H1 (cell line): ENCODE results near the gene HIVEP3. TPM values are rescaled to one million over a fixed set of nuclear protein-coding genes. Genes with fewer than 3 reads are reported as not detected.

ENCODE experiments used
- CTCF ChIA-PET: fragments of 300-600 bp; sonication (Branson Sonifier 250); formaldehyde crosslinking; loops from one replicate; lab custom pipeline; 2021; ENCODE audit not compliant: partially characterized antibody; lab: Charles Lee
- POLR2A ChIA-PET: fragments of 300-600 bp; sonication (Branson Sonifier 250); formaldehyde crosslinking; loops from one replicate; lab custom pipeline; 2021; ENCODE audit warnings: inconsistent platforms; ENCODE audit not compliant: partially characterized antibody; lab: Charles Lee
- DNase-seq, 2 experiments: peaks; one replicate each; pipeline versions ENCODE4 v3.0.0 to v3.0.0-alpha.2; 2010 to 2022; ENCODE audit warnings: low spot score in 2 of 2, low read depth in 1 of 2, mixed read lengths in 1 of 2
- FAIRE-seq: peaks from 2 replicates; lab custom pipeline; 2011; peaks lifted over from hg19 to GRCh38; lab: Jason Lieb, UNC
- H2AFZ ChIP-seq: 2 replicates; pipeline ENCODE4 v1.8.1; 2012; ENCODE audit warnings: low read length, inconsistent platforms
- H2AK5ac ChIP-seq: 2 replicates; pipeline ENCODE4 v1.6.1; 2013; ENCODE audit warnings: low read depth, low read length
- H2BK120ac ChIP-seq: replicated peaks from 2 replicates; pipeline ENCODE3; 2013; ENCODE audit warnings: low read depth, low read length, inconsistent platforms
- H2BK12ac ChIP-seq: 2 replicates; pipeline ENCODE4 v1.6.1; 2013; ENCODE audit warnings: low read depth, low read length
- H2BK15ac ChIP-seq: 2 replicates; pipeline ENCODE4 v1.6.1; 2013; ENCODE audit warnings: low read length
- H2BK20ac ChIP-seq: 2 replicates; pipeline ENCODE4 v1.6.1; 2013; ENCODE audit warnings: low read length
- H2BK5ac ChIP-seq: 2 replicates; pipeline ENCODE4 v1.6.1; 2013; ENCODE audit warnings: low read depth, low read length
- H3K14ac ChIP-seq: 2 replicates; pipeline ENCODE4 v1.6.1; 2013; ENCODE audit warnings: inconsistent platforms; ENCODE audit not compliant: insufficient read length
- H3K18ac ChIP-seq: 2 replicates; pipeline ENCODE4 v1.6.1; 2013; ENCODE audit warnings: low read length; ENCODE audit errors: extremely low read depth
- H3K23ac ChIP-seq: 2 replicates; pipeline ENCODE4 v1.6.1; 2013; ENCODE audit warnings: inconsistent platforms; ENCODE audit not compliant: insufficient read length
- H3K23me2 ChIP-seq: 2 replicates; pipeline ENCODE4 v1.6.1; 2013; ENCODE audit warnings: low read depth, low read length
- H3K27ac ChIP-seq: 2 replicates; pipeline ENCODE4 v1.6.1; 2011; ENCODE audit warnings: low read depth, low read length, inconsistent platforms
- H3K27me3 ChIP-seq, 4 experiments: replicated peaks in 1 of 4; 1 replicate in 1 of 4; 2 replicates in 3 of 4; pipeline versions ENCODE4 v1.6.1 to v1.8.1; 2011 to 2013; ENCODE audit warnings: low read length in 3 of 4, mild to moderate bottlenecking in 3 of 4, inconsistent platforms in 2 of 4, mixed read lengths in 2 of 4, moderate library complexity in 1 of 4; ENCODE audit not compliant: control insufficient read depth in 3 of 4, insufficient read depth in 3 of 4; ENCODE audit errors: extremely low read depth in 1 of 4
- H3K36me3 ChIP-seq, 4 experiments: 2 replicates each; pipeline versions ENCODE4 v1.6.1 to v1.8.1; 2011 to 2013; ENCODE audit warnings: mild to moderate bottlenecking in 4 of 4, low read length in 3 of 4, moderate library complexity in 2 of 4, control low read depth in 1 of 4, inconsistent platforms in 1 of 4; ENCODE audit not compliant: insufficient read depth in 4 of 4, control insufficient read depth in 2 of 4
- H3K4ac ChIP-seq: replicated peaks from 2 replicates; pipeline ENCODE3; 2013; ENCODE audit warnings: low read length, low read depth, mixed read lengths, inconsistent platforms; ENCODE audit not compliant: insufficient read length
- H3K4me1 ChIP-seq, 4 experiments: replicated peaks in 1 of 4; 1 replicate in 1 of 4; 2 replicates in 3 of 4; pipeline versions ENCODE4 v1.6.1 to v1.8.1; 2011 to 2013; ENCODE audit warnings: low read length in 3 of 4, inconsistent platforms in 2 of 4, mixed read lengths in 1 of 4; ENCODE audit not compliant: insufficient read depth in 4 of 4, control insufficient read depth in 3 of 4
- H3K4me2 ChIP-seq, 2 experiments: 2 replicates each; pipeline versions ENCODE4 v1.6.1 to v1.8.1; 2011 to 2013; ENCODE audit warnings: low read depth in 2 of 2, low read length in 2 of 2, control low read depth in 1 of 2, inconsistent platforms in 1 of 2, mild to moderate bottlenecking in 1 of 2; ENCODE audit not compliant: insufficient read depth in 1 of 2
- H3K4me3 ChIP-seq, 4 experiments: fragments of 200-600, 300-600 bp in 1 of 4; sonication (generic), shearing (Covaris generic), sonication (Bioruptor Twin) in 1 of 4; 2 replicates each; pipeline versions ENCODE4 v1.5.1 to v1.8.1; 2011 to 2016; ENCODE audit warnings: low read length in 4 of 4, low read depth in 3 of 4, control low read depth in 2 of 4, inconsistent platforms in 2 of 4, mild to moderate bottlenecking in 2 of 4, mixed read lengths in 1 of 4, moderate library complexity in 1 of 4; ENCODE audit not compliant: insufficient read depth in 2 of 4; ENCODE audit errors: extremely low read depth in 1 of 4
- H3K56ac ChIP-seq: replicated peaks from 2 replicates; pipeline ENCODE3; 2013; ENCODE audit warnings: low read depth, mild to moderate bottlenecking, mixed read lengths, low read length, inconsistent platforms; ENCODE audit not compliant: insufficient read length
- H3K79me1 ChIP-seq: 2 replicates; pipeline ENCODE4 v1.6.1; 2013; ENCODE audit warnings: low read depth, low read length, control low read depth
- H3K79me2 ChIP-seq, 2 experiments: 2 replicates each; pipeline versions ENCODE4 v1.6.1 to v1.8.1; 2012 to 2013; ENCODE audit warnings: low read length in 2 of 2, mild to moderate bottlenecking in 2 of 2, inconsistent platforms in 1 of 2; ENCODE audit not compliant: insufficient read depth in 2 of 2, control insufficient read depth in 1 of 2
- H3K9ac ChIP-seq, 4 experiments: replicated peaks in 1 of 4; 1 replicate in 1 of 4; 2 replicates in 3 of 4; pipeline versions ENCODE4 v1.6.1 to v1.8.1; 2011 to 2013; ENCODE audit warnings: low read depth in 3 of 4, low read length in 3 of 4, control low read depth in 2 of 4, mild to moderate bottlenecking in 2 of 4, moderate library complexity in 2 of 4, inconsistent platforms in 1 of 4; ENCODE audit errors: extremely low read depth in 1 of 4
- H3K9me3 ChIP-seq, 2 experiments: 2 replicates each; pipeline versions ENCODE4 v1.6.1 to v1.8.1; 2012 to 2013; ENCODE audit warnings: mild to moderate bottlenecking in 2 of 2, moderate library complexity in 2 of 2, control low read depth in 1 of 2, inconsistent platforms in 1 of 2, low read depth in 1 of 2, low read length in 1 of 2, mixed read lengths in 1 of 2; ENCODE audit not compliant: insufficient read depth in 2 of 2
- H4K20me1 ChIP-seq, 2 experiments: replicated peaks in 1 of 2; 2 replicates each; pipeline versions ENCODE3 to v1.8.1; 2011 to 2013; ENCODE audit warnings: inconsistent platforms in 2 of 2, low read length in 2 of 2, mild to moderate bottlenecking in 1 of 2; ENCODE audit not compliant: insufficient read depth in 2 of 2, control insufficient read depth in 1 of 2
- H4K5ac ChIP-seq: 2 replicates; pipeline ENCODE4 v1.6.1; 2013; ENCODE audit warnings: low read length, low read depth, mixed read lengths, inconsistent platforms; ENCODE audit not compliant: insufficient read length
- H4K8ac ChIP-seq: 2 replicates; pipeline ENCODE4 v1.8.0; 2013; ENCODE audit warnings: mild to moderate bottlenecking, moderate library complexity, low read length, inconsistent platforms; ENCODE audit not compliant: insufficient read depth; ENCODE audit errors: extremely low read depth
- H4K91ac ChIP-seq: replicated peaks from 2 replicates; pipeline ENCODE3; 2013; ENCODE audit warnings: low read length, mixed read lengths, inconsistent platforms; ENCODE audit not compliant: insufficient read length
- CBX8 ChIP-seq: fragments of 300-800, 300-1000 bp; sonication (generic); IDR thresholded peaks from 2 replicates; pipeline ENCODE4 v1.7.1; 2016; ENCODE audit warnings: low read depth, low read length, borderline replicate concordance
- CTBP2 ChIP-seq: IDR thresholded peaks from 2 replicates; pipeline ENCODE4 v1.7.0; 2011; ENCODE audit warnings: borderline replicate concordance, mild to moderate bottlenecking, moderate library complexity, mixed read lengths, low read length; ENCODE audit not compliant: insufficient read depth, insufficient read length
- EGR1 ChIP-seq: IDR thresholded peaks from 2 replicates; pipeline ENCODE4 v1.6.1; 2011; ENCODE audit warnings: low read depth, low read length, borderline replicate concordance
- GABPA ChIP-seq: IDR thresholded peaks from 2 replicates; pipeline ENCODE4 v1.6.1; 2011; ENCODE audit warnings: mild to moderate bottlenecking, low read length, moderate library complexity, borderline replicate concordance; ENCODE audit not compliant: insufficient read depth
- KDM1A ChIP-seq: fragments of 200-600, 300-600 bp; sonication (generic); IDR thresholded peaks from 2 replicates; pipeline ENCODE4 v1.7.1; 2016; ENCODE audit warnings: mild to moderate bottlenecking, low read length, borderline replicate concordance
- POLR2AphosphoS5 ChIP-seq: IDR thresholded peaks from 2 replicates; pipeline ENCODE4 v1.6.1; 2011; ENCODE audit warnings: low read depth, low read length
- POU5F1 ChIP-seq: IDR thresholded peaks from 2 replicates; pipeline ENCODE4 v1.6.1; 2011; ENCODE audit warnings: low read depth, mild to moderate bottlenecking, low read length, moderate library complexity
- RXRA ChIP-seq: IDR thresholded peaks from 2 replicates; pipeline ENCODE4 v1.6.1; 2011; ENCODE audit warnings: low read depth, mild to moderate bottlenecking, low read length, moderate library complexity; ENCODE audit not compliant: insufficient read depth
- SAP30 ChIP-seq: fragments of 300-600 bp; sonication (generic); IDR thresholded peaks from 2 replicates; pipeline ENCODE4 v1.7.1; 2012; ENCODE audit warnings: low read length, moderate library complexity, mild to moderate bottlenecking, inconsistent platforms; ENCODE audit not compliant: insufficient read depth, insufficient replicate concordance
- SP1 ChIP-seq: IDR thresholded peaks from 2 replicates; pipeline ENCODE4 v1.6.1; 2011; ENCODE audit warnings: low read depth, low read length
- TAF7 ChIP-seq: optimal IDR thresholded peaks from 2 replicates; pipeline ENCODE3; 2011; ENCODE audit warnings: low read depth, mild to moderate bottlenecking, inconsistent platforms, low read length, moderate library complexity, borderline replicate concordance
- TBP ChIP-seq: IDR thresholded peaks from 2 replicates; pipeline ENCODE4 v1.6.1; 2011; ENCODE audit warnings: low read depth, low read length, improper control_type of control experiment
- ZNF274 ChIP-seq: IDR thresholded peaks from 2 replicates; pipeline ENCODE4 v1.7.0; 2012; ENCODE audit warnings: low read length, borderline replicate concordance; ENCODE audit errors: extremely low read depth
- WGBS, 2 experiments: shearing (Covaris generic) in 1 of 2; methylation state at CpG; one replicate each; pipeline versions ENCODE4 v1.1.6 to v1.1.7; 2013 to 2015; ENCODE audit warnings: low lambda C conversion rate in 2 of 2, mixed read lengths in 2 of 2, inconsistent platforms in 1 of 2, low coverage in 1 of 2, missing lambda C conversion rate in 1 of 2; ENCODE audit not compliant: insufficient replicate concordance in 2 of 2, insufficient coverage in 1 of 2, insufficient read length in 1 of 2; ENCODE audit errors: extremely low coverage in 1 of 2, missing lambda C conversion rate in 1 of 2; 5-methylcytosine and 5-hydroxymethylcytosine counted together
- polyA plus RNA-seq, 7 experiments: library from polyadenylated mRNA; depleted of rRNA in 3 of 7; stranded (reverse) in 5 of 7; unstranded in 2 of 7; fragments of >200 nt in 5 of 7; fragments of 200-250 nt in 2 of 7; gene quantifications; 1 replicate in 5 of 7; 2 replicates in 1 of 7; 4 replicates in 1 of 7; pipeline versions ENCODE4 v1.2.1 to v1.2.3, GENCODE V29; 2011 to 2013; ENCODE audit warnings: missing spikeins in 2 of 7, mixed read lengths in 2 of 7
- total RNA-seq: library from RNA; stranded (reverse); fragmentation: NEBNext Ultra II Directional; extraction: Animal tissue kit (Norgen Biotek cat#: 25700); gene quantifications from 2 replicates; pipeline ENCODE4 v1.2.1, GENCODE V29; 2021

The HIVEP3 gene
- total and polyA plus RNA-seq, 2 of the 8 experiments (the other 6 are each of a cell fraction or from before 2014, with no cell fraction given) = 0.24 to 0.69 TPM

DNA sequence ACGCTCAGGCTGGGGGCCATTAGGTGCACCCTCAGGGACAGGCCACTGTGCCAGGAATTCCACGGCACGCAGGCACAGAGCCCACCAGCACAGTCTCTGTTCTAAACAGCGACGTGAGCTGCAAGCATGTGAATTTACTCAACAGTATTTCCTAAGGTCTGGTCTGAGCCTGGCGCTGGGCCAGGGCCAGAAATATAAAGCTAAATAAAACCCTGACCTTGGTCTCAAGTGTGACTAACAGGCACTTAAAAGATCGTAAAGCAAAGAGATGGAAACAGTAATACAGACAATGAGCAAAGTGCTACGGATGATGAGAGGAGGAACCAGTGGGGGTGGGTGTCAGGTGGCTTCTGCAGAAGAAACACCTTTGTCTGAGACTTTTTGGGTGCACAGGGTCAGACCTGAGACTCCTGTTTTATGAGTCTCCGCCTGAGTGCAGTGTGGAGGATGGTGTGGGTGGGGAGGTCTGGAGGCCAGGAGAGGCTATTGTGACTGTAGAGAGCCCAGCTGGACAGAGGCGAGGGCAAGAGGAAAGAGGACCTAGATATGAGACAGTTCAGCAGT is 380.9 kb downstream of the HIVEP3 start:
- no peaks in the 10 kb centered on the region for H3K27me3 ChIP-seq
- 82% methylated on average over 10 of the region's 10 CpGs; no CpG with 5 or more reads in 1 of the 2 experiments for WGBS, 2 experiments
- DNase-seq (no peak), FAIRE-seq (no peak)
- no peaks in the 10 kb centered on the region for H3K36me3 ChIP-seq
- no peak overlapping the region for H2AK5ac ChIP-seq
- no peak overlapping the region for H3K27ac ChIP-seq
- no peaks in the 10 kb centered on the region for H3K79me2 ChIP-seq
- H3K79me1 ChIP-seq = no peaks in the 10 kb centered on the region
- no peak overlapping the region for H3K4ac ChIP-seq
- no peak overlapping the region for H3K18ac ChIP-seq
- no peaks in the 10 kb centered on the region for H4K20me1 ChIP-seq
- no peak overlapping the region for H4K5ac ChIP-seq
- no peak overlapping the region for H3K4me3 ChIP-seq
- no peak overlapping the region for H3K23ac ChIP-seq
- H2BK20ac ChIP-seq = no peak overlapping the region
- no peak overlapping the region for H3K14ac ChIP-seq
- H2BK120ac ChIP-seq = no peak overlapping the region
- no peak overlapping the region for H2BK12ac ChIP-seq
- ChIA-PET POLR2A (no interaction called here), CTCF (interaction anchor here (0.8 to 4.0 kb wide), 7 partner anchors 14 to 255 kb away, joined by 3 to 17 read pairs (median 4); no protein-coding TSS in a partner anchor)
- H3K23me2 ChIP-seq = no peaks in the 10 kb centered on the region
- no peak overlapping the region for H3K4me2 ChIP-seq
- H2BK15ac ChIP-seq = no peak overlapping the region
- no peak overlapping the region for H2AFZ ChIP-seq
- H4K8ac ChIP-seq = no peak overlapping the region; the same call in 1 of the 2 replicates
- H4K91ac ChIP-seq = no peak overlapping the region
- H3K9ac ChIP-seq = no peak overlapping the region
- H2BK5ac ChIP-seq = no peak overlapping the region
- no peak overlapping the region for H3K56ac ChIP-seq
- no peaks in the 10 kb centered on the region for H3K4me1 ChIP-seq
- H3K9me3 ChIP-seq = no peaks in the 10 kb centered on the region
- TF ChIP-seq SP1 = no peak
- no peak for TF ChIP-seq SAP30
- no peak for TF ChIP-seq POLR2AphosphoS5
- no peak for TF ChIP-seq CTBP2
- TF ChIP-seq RXRA = no peak
- no peak for TF ChIP-seq POU5F1
- no peak for TF ChIP-seq ZNF274
- TF ChIP-seq KDM1A = no peak
- TF ChIP-seq GABPA = no peak
- TF ChIP-seq EGR1 = no peak
- TF ChIP-seq CBX8 = no peak
- TF ChIP-seq TAF7 = no peak
- TF ChIP-seq TBP = no peak
